SK-N-SH treated with all-trans-retinoic acid at 6 μM for 48 hours (cell line): Measurements from ENCODE around the gene CKLF.

Experiments used
- BACH2 ChIP-seq: fragments of 250-450 bp; sonication (Bioruptor Pico); IDR thresholded peaks from 2 replicates; pipeline ENCODE4 v1.9.0; 2021; ENCODE audit warnings: mild to moderate bottlenecking, borderline replicate concordance
- CSDC2 ChIP-seq: fragments of 250-450 bp; sonication (Bioruptor Pico); IDR thresholded peaks from 2 replicates; pipeline ENCODE4 v1.5.0; 2020; ENCODE audit warnings: mild to moderate bottlenecking, moderate library complexity
- GLIS3 ChIP-seq: fragments of 250-450 bp; sonication (Bioruptor Pico); IDR thresholded peaks from 2 replicates; pipeline ENCODE4 v1.5.0; 2020; ENCODE audit warnings: mild to moderate bottlenecking, moderate library complexity
- OSR1 ChIP-seq: fragments of 250-450 bp; sonication (Bioruptor Pico); IDR thresholded peaks from 2 replicates; pipeline ENCODE4 v1.8.0; 2022; ENCODE audit warnings: moderate library complexity, mild to moderate bottlenecking, inconsistent platforms
- ZFP3 ChIP-seq: fragments of 250-450 bp; sonication (Bioruptor Pico); IDR thresholded peaks from 2 replicates; pipeline ENCODE4 v1.5.0; 2020; ENCODE audit warnings: mild to moderate bottlenecking, moderate library complexity
- TF ChIP-seq, protein P1 (sequence below): fragments of 250-450 bp; sonication (Bioruptor Pico); IDR thresholded peaks from 2 replicates; pipeline ENCODE4 v1.8.0; 2020; ENCODE audit warnings: mild to moderate bottlenecking, moderate library complexity, borderline replicate concordance

DNA sequence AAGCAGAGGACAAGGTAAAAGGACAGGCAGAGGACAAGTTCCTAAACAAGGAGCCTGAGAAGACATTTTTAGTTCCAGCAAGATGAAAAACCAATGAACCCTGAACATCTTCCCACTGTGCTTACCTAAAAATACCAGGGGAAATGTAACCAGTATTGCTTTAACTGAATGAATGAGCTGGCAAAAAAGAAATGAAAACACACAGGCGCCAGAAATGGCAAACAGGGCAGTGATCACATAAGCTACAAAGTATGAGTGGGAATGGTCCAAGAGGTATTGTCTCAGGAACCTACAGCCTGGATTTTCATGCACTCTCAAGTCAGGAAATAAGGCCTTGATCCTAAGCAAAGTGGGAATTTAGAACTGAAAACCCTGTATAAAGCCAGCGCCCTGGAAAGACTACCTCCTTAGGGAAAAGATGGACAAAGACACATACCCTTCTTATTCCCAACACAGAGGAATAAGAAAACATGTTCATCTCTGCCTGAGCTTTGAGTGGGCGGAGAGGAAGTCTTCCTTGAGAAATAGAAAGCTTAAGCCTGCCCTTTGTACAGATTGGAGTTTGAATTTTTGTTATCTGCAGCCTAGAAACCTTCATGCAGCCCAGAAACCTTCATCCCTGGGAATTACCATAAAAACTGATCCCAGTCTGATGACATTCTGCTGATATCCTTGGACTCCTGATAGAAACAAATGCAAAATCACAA, 29.0 kb downstream of the CKLF start:
- TF ChIP-seq CSDC2 (CRISPR knock-in tag) (no peak), OSR1 (no peak), GLIS3 (CRISPR knock-in tag) (no peak), BACH2 (CRISPR knock-in tag) (no peak), ZFP3 (CRISPR knock-in tag) (no peak)
- TF ChIP-seq, protein P1, sequence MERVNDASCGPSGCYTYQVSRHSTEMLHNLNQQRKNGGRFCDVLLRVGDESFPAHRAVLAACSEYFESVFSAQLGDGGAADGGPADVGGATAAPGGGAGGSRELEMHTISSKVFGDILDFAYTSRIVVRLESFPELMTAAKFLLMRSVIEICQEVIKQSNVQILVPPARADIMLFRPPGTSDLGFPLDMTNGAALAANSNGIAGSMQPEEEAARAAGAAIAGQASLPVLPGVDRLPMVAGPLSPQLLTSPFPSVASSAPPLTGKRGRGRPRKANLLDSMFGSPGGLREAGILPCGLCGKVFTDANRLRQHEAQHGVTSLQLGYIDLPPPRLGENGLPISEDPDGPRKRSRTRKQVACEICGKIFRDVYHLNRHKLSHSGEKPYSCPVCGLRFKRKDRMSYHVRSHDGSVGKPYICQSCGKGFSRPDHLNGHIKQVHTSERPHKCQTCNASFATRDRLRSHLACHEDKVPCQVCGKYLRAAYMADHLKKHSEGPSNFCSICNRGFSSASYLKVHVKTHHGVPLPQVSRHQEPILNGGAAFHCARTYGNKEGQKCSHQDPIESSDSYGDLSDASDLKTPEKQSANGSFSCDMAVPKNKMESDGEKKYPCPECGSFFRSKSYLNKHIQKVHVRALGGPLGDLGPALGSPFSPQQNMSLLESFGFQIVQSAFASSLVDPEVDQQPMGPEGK = no peak
